HG03558 (cell line): ENCODE results near the gene MARCHF3.

Source experiments
- ATAC-seq: cut with Tn5 transposase; IDR thresholded peaks from one replicate; pipeline ENCODE4 v1.9.1; 2021; ENCODE audit warnings: moderate number of reproducible peaks; ENCODE audit not compliant: unreplicated experiment; ENCODE audit errors: extremely low read depth

MARCHF3 gene

DNA sequence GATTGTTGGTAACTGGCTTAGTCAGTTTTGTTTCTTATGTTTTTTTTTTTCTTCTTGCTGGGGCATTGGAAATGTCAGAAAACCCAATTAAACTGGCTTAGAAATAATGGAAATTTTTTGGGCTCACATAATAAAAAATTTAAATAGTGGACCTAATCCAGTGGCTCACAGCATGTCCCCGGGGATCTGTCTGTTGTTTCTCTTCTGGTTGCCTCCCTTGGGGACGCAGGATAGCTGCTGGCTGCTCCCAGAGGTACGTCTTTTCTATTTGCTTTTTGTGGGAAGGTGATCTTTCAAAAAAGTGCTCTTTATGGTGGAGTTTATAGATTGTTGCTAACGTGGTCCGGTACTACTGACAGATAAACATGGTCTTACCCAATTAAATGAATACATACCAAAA lies 201.3 kb downstream of the MARCHF3 start:
- no peak for ATAC-seq

DNA sequence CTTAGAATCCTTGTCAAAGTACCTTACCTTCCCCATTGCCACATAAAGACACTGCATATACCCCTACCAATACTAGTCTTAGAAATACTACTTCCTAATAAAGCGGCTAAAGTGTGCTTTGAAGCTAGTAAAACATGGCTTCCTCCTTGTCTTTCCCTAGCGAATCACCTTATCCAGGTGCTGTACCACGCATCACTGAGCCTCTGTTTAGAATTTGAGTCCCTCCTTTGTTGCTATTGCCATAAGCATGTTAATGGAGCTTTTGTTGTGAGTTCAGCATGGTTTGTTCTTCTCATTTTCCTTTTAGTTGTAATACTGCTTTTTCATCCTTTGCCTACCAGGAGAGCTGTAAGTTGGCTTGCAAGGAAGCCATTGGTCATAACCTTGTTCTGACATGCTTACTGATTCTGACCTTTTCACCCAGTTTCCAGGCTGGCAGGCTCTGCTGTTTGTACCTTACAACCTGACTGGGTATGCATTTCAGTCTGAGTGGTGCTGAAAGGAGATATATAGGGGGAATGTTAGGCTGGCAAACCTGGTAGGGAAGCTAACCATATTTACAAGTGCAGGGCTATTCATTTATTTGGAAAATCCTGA lies 203.6 kb downstream of the MARCHF3 start:
- no peak for ATAC-seq

DNA sequence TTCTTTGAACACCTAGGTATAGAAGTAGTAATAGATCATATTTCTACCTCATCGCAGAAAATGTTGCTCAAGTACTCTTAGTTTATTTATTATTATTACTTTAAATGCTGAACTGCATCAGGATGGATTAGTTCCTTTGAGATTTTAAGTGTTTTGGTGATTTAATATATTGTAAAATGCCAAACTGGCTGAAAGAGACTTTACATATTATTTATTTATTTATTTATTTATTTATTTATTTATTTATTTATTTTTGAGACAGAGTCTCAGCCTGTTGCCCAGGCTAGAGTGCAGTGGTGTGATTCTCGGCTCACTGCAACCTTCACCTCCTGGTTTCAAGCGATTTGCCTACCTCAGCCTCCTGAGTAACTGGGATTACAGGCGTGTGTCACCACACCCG lies 211.1 kb downstream of the MARCHF3 start:
- no peak for ATAC-seq

DNA sequence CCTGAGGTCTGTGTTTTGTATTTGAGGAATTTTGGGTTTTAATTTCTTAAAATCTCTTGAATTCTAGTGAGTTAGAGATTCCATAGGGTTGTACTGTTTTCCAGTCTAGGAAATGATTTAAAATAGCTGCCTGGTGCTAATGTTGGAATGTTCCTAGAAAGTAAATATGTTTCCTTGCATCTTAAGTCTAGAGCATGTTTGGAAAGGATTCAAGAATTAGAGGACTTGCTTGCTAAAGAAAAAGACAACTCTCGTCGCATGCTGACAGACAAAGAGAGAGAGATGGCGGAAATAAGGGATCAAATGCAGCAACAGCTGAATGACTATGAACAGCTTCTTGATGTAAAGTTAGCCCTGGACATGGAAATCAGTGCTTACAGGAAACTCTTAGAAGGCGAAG lies 211.6 kb downstream of the MARCHF3 start:
- ATAC-seq: no peak
